ENCODE measurements around the gene RREB1.
"Not testable (repeated sequence)": the region's sequence is repeated elsewhere in the genome, so short reads cannot be mapped to it uniquely, and the experiment has no call there.

The RREB1 gene

GRCh38 chr6:7249946-7250643 is 142.3 kb downstream of the RREB1 start:
- no peak for DNase-seq

DNA sequence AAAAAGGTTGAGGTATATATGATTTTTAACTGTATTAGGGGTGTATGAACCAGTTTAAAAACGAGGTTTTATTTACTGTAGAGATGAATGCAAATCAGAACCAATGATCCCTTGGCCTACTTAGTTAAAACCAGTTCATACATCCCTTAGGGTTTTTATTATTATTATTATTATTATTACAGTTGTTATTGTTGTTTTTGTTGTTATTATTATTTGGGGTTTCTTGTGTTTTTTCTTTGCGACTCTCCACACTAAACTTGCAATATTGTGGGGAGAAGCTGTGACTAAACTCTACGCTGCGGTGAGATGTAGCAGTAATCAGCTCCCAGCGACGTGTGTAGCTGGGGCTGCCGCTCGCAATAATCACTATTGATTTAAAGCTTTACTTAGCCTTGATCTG is 143.1 kb downstream of the RREB1 start:
- no peak for DNase-seq

GRCh38 chr6:7251646-7252260 is 144.0 kb downstream of the RREB1 start:
- no peak for DNase-seq

GRCh38 chr6:7252390-7252789 is 144.6 kb downstream of the RREB1 start:
- DNase-seq = no peak

DNA sequence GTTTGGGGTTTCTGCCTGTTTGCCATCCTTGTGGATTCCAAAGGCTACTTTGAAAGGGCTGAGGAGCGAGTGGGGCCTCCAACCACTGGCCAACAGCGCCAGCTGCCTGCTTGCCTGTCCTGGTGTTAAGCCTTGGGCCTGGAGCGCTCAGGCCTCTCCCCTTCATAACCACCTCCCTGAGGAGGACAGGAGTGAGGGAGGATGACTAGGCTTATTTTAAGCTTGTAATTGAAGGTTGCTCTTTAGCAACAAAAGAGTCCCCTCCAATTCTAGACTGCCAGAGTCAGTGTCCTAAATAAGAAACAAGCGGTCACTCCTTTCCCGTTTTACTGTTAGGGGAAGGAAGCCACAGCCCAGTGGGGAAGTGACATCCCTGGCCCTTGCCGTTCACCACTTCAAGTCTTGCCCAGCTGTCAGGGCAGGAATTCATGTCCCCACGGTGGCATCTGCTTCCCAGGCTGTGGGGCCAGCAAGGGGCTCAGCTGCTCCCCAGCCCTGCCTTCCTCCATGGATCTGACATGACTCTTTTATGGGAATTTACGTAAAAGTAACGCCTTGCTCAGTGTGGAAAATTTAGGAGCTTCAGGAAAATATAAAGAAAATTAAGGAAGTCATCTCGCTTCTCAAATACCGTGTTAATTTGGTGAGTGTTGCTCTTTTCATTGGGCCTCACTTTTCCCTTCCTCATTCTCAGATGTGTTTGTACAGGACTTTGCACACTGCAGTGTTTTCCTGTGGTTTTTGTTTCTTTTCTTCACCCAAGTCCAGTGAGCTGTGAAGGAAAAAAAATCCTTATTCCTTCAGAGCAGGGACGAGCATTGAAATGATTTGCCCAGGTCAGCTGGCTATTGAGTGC is 147.4 kb downstream of the RREB1 start:
- DNase-seq = no peak

- DNase-seq = no peak
Measured at GRCh38 chr6:7255918-7256317, 148.2 kb downstream of the RREB1 start.

GRCh38 chr6:7256785-7257184 is 149.0 kb downstream of the RREB1 start:
- DNase-seq = no peak

- no peak for DNase-seq
Measured at GRCh38 chr6:7257521-7258230, 149.9 kb downstream of the RREB1 start.

- no peak for DNase-seq
Measured at GRCh38 chr6:7258231-7258763, 150.5 kb downstream of the RREB1 start.

DNA sequence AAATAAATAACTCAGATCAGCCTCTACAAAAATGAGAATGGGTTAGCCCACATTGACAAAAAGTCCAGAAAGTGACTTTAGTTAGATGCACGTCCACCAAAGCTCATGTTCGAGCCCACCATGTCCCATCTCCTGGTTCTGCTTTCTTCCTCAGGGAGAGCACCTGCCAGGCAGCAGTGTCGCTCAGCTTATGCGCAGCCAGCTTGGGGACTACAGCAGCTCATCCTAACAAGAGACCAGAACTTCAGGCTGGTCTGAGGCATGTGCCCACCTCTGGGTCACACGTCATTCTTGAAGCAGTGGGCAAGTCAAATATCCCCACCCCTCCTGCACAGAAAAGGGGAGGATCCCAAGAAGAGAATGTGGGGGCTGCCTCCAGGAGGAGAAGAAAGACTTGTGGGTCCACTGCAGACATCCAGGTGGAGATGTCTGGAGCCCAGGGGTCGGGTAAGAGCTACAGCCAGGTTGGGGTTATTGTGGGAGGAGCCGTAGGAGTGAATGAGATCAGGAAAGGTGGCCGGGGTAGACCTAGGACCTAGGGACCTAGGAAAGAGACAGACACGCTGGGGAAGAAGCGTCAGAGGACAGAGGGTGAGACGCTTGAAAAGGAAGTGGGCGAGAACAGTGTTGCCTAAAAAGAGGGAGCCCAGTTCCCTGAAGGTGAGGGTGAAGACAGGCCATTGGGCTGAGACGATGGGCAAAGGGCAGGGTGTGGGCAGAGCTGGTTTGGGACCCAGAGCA is 152.7 kb downstream of the RREB1 start:
- DNase-seq = no peak

GRCh38 chr6:7261032-7261841 is 153.5 kb downstream of the RREB1 start:
- peak; percentile 88 for DNase-seq

- DNase-seq = peak; percentile 88
Measured at GRCh38 chr6:7261852-7262461, 154.2 kb downstream of the RREB1 start.

DNA sequence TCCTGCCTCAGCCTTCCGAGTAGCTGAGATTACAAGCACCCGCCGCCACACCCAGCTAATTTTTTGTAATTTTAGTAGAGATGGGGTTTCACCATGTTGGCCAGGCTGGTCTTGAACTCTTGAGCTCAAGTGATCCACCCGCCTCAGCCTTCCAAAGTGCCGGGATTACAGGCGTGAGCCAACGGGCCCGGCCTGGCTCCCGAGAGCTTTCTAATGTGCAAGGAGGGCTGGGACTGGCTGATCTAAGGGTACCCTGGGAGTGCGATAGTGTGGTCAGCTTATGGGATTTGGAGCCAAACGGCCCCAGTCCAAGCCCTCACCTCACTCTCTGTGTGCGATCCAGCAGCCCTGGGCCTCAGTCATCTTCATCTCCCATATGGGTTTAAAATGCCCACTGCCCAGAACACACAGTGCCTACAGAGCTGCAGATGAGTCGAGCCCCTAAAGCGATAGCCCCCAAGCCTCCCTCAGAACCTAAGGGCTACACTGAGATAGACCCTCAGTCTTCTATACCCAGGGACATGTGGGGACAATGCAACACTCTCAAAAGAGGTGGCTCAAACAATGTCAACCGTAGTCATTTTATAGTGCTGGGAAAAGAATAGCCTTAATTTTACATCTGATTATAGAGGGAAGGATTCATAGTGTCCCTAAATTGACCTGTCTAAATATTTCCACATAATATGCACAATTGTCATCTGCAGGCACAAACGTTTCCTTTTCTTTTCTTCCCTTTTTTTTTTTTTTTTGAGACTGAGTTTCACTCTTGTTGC is 155.2 kb downstream of the RREB1 start:
- DNase-seq = no peak

- DNase-seq = not testable (repeated sequence)
Measured at GRCh38 chr6:7263519-7263805, 155.7 kb downstream of the RREB1 start.

GRCh38 chr6:7264041-7264440 is 156.3 kb downstream of the RREB1 start:
- no peak for DNase-seq

DNA sequence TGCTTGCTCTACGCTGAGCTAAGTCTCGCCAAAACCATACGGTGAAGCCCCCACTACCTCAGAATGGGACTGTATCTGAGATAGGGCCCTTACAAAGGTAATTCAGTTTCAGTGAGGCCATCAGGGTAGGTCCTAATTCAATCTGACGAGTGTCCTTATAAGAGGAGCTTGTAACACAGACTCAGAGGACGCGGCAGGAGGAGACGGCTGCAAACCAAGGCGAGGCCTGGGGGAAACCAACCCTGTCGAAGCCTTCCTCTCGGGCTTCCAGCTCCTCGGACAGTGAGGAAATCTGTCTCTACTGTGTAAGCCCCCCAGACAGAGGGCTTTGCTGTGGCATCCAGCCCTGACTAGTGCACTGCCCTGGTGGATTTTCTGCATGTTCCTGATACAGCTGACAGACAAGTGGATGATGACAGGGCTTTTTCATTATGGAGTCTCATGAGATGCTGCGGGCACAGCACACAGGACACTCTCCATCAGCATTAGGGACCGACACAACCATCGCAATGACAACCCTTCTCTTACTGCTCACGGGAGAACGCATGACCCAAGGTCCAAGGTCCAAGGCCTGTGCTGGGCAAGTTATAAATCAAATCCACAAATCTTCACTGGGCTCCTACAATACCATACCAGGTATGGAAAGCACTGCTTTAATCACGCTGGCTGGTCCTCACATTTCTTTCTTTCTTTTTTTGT is 157.1 kb downstream of the RREB1 start:
- no peak for DNase-seq

DNA sequence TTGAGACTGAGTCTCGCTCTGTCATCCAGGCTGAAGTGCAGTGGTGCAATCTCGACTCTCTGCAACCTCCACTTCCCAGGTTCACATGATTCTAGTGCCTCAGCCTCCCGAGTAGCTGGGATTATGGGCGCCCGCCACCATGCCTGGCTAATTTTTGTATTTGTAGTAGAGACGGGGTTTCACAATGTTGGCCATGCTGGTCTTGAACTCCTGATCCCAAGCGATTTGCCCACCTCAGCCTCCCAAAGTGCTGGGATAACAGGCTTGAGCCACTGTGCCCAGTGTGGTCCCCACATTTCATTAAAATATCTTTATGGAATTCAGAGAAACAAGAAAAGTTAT is 157.6 kb downstream of the RREB1 start:
- not testable (repeated sequence) for DNase-seq

GRCh38 chr6:7267071-7267465 is 159.3 kb downstream of the RREB1 start:
- DNase-seq = no peak

- peak; percentile 40 for DNase-seq
Measured at GRCh38 chr6:7267466-7268091, 159.8 kb downstream of the RREB1 start.

All from NCI-H2171 treated with DMSO at 0.1 percent for 48 hours (cell line).